GM21737 (cell line): ENCODE results near the gene APCDD1.
"Not testable (repeated sequence)": the region's sequence is repeated elsewhere in the genome, so short reads cannot be mapped to it uniquely, and the experiment has no call there.

ENCODE experiments used
- ATAC-seq: cut with Tn5 transposase; IDR thresholded peaks from one replicate; pipeline ENCODE4 v1.9.1; 2021; ENCODE audit warnings: mild to moderate bottlenecking, moderate library complexity; ENCODE audit not compliant: unreplicated experiment

Gene APCDD1

GRCh38 chr18:10487154-10487553 lies 32.7 kb downstream of the APCDD1 start:
- no peak for ATAC-seq

GRCh38 chr18:10488017-10488416 lies 33.6 kb downstream of the APCDD1 start:
- no peak for ATAC-seq

- ATAC-seq = peak; percentile 95
Observed at GRCh38 chr18:10490401-10491165, 36.1 kb downstream of the APCDD1 start.

DNA sequence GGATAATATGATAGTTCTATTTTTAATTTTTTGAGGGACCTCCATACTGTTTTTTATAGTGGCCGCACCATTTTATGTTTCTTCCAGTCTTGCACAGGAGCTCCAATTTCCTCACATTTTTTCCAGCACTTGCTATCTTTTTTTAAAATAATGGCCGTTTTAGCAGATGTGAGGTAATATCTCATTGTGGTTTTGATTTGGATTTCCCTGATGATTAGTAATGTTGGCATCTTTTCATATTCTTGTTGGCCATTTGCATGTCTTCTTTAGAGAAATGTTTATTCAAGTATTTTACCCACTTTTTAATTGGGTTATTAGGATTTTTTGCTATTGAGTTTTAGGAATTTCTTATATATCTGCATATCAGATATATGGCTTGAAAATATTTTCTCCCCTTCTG lies 41.5 kb downstream of the APCDD1 start:
- ATAC-seq = no peak

DNA sequence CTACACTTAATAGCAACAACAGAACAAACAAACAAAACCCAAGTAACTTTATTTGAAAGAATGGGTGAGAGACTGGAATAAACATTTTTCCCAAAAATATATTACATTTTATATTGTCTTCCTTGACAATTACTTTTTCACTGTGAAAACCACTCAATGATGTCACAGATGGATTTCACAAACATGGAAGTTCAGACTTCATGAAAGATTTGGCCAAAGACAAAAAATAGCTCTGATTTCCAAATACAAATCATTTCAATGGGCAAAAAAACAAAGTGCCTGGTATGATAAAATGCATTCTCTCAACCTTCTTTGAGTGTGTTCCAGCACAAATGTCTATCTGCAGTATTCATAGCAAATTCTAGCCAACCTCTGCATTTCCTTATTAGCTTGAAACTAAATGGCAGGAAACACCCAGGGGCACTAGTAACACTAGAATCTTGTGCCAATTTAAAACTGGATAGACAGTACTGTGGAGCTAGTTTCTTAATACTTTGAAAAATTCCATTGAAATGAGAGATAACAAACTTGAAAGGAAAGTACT lies 42.8 kb downstream of the APCDD1 start:
- ATAC-seq = no peak

DNA sequence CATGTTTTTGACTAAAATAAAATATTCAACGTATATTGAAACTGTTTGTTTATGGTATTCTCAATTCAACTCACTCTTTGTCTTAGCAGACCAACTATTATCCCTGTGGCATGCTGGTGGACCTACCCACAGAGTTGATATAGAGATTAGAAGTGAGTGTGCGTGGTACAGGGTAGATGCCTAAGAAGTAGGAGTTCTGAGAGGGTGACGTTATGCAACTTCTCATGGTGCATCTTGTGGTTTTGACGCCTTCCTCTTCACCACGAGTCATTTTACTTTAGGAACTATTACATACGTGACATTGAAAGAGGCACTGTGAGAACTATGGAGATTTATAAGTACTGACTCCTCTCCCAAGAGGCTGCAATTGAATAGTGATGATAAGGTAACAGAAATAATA lies 44.8 kb downstream of the APCDD1 start:
- no peak for ATAC-seq

DNA sequence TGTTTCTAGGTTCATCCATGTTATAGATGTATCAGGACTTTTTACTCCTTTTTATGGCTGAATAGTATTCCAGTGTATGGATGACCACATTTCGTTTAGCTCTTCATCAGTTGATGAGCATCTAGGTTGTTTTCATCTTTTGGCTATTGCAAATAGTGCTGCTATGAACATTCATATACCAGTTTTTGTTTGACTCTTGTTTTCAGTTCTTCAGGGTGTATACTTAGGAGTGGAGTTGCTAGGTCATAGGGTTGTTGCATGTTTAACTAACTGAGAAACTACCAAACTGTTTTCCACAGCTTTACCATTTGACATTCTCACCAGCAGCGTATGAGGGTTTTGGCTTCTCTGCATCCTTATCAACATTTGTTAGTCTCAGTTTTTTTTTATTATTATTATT lies 45.6 kb downstream of the APCDD1 start:
- no peak for ATAC-seq

GRCh38 chr18:10504723-10505122 lies 50.3 kb downstream of the APCDD1 start:
- ATAC-seq = no peak

DNA sequence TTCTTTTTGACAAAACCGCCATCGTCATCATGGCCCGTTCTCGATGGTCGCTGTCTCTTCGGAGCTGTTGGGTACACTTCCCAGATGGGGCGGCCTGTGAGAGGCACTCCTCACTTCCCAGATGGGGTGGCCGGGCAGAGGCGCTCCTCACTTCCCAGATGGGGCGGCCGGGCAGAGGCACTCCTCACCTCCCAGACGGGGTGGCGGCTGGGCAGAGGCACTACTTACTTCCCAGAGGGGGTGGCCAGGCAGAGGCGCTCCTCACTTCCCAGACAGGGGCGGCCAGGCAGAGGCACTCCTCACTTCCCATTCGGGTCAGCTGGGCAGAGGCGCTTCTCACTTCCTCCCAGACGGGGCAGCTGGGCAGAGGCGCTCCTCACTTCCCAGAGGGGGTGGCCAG lies 51.5 kb downstream of the APCDD1 start:
- ATAC-seq = not testable (repeated sequence)

GRCh38 chr18:10508591-10508990 lies 54.2 kb downstream of the APCDD1 start:
- ATAC-seq = no peak

GRCh38 chr18:10511236-10511635 lies 56.8 kb downstream of the APCDD1 start:
- ATAC-seq = no peak

- no peak for ATAC-seq
Observed at GRCh38 chr18:10514082-10514481, 59.6 kb downstream of the APCDD1 start.

DNA sequence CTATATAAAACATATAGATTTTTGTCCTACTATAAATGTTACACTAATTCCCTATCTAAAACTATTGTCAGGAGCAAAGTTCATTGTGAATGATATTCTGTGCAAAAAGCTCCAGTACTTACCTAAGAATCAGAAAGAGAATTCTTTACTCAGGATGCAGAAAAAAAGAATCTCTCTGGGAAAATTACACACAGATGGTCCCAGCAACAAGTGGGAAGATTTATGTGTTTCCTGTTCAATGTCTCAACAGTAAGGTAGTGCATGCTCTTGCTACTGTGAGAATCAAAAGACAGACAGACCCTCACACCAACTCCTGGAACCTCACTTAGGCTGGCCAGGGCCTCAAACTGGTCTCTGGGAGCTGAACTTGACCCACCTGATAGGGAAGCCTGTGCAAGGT lies 60.2 kb downstream of the APCDD1 start:
- ATAC-seq = no peak

- no peak for ATAC-seq
Observed at GRCh38 chr18:10515456-10515855, 61.0 kb downstream of the APCDD1 start.

GRCh38 chr18:10516078-10516477 lies 61.6 kb downstream of the APCDD1 start:
- no peak for ATAC-seq

DNA sequence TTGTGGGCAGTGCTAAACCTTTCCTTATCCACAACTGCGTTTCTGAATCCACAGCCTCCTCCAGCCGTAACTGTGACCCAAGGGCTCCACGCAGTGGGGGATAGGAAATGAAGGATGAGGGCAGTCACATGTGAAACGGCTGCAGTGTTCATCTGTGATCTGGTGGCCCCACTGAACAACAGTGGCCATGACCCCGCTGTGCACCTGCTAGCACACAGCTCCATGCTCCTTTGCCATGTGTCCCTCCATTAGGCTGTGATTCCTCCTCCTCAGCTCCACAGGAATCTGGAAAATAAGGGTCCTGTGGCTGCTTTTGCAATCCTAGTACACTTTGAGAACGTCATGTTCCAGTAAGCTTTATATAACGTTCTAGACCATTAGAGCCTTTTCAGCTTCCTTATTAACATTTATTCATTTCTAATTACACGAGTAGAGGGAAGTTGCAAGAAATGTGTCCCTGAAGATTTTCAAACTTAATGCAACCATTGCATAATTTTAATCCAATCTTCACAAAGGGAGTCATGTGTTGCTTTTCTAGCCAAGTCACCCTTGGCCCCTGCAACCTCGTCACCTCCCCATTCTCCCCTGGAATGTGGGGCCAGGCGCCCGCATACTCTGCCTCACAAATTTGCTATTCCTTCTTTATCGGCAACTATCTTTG lies 64.3 kb downstream of the APCDD1 start:
- no peak for ATAC-seq

DNA sequence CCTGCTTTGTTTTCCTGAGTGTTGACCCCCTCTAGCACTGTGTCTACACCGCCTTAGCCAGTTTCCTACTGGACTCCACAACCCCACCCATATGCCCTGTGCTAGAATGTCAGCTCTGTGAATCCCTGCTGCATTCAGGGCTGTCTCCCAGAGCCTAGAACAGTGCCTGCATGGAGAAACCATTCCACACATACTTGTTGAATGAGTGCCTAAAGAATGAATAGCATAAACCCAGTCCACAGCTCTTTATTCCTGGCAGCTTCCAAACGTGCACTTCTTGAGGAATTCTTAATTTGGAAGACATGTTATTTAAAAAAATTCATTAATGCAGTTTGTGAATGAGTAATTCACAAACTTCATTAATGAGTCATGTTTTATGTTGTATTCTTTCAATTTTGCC lies 64.9 kb downstream of the APCDD1 start:
- no peak for ATAC-seq

DNA sequence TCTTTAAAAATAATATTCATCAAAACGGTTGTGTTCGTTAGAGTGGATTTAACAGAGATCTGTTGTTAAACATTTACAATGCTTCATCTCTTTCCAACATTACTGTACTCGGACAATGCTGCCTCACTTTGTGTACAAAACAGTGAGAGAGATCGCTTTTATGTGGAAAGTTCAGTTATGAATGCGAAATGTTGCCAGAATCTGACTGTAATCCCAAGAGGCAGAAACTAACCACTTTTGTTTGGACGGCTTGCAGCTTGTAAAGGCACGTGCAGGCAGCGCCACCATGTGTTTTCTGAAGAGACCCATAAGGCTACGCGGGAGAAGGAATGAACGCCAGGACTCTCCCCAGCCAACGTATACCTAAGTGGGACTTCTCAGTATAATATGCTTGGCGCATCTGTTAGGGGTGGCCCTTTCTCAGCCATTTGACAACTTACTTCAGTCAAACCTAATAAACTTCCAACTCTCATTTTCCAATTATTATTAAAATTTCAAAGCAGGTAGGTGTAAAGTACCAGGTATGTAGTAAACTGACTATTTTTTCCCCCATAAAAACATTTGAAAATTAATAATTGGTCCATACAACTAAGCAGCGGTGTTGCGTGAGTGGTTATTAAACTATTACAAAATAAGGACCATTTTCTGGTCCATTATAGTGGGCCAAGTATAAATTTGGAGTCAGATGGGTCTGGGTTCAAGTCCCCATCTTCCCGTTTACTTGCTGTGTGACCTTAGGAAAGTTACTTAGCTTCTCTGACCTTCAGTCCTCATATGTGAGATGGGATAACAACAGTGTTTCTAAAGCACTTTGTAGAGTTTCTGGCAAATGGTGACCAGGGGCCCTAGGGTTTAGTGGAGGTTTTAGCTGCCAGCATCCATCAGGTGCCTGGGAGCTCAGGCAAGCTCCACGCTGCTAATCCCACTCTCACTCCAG lies 65.8 kb downstream of the APCDD1 start:
- peak; percentile 53 for ATAC-seq

GRCh38 chr18:10521566-10521965 lies 67.1 kb downstream of the APCDD1 start:
- ATAC-seq = no peak

GRCh38 chr18:10522574-10522973 lies 68.1 kb downstream of the APCDD1 start:
- no peak for ATAC-seq

- no peak for ATAC-seq
Observed at GRCh38 chr18:10523544-10523943, 69.1 kb downstream of the APCDD1 start.
